ENCODE results near the gene GPR42.
"Not testable (repeated sequence)": the region's sequence is repeated elsewhere in the genome, so short reads cannot be mapped to it uniquely, and the experiment has no call there.

GPR42 gene

DNA sequence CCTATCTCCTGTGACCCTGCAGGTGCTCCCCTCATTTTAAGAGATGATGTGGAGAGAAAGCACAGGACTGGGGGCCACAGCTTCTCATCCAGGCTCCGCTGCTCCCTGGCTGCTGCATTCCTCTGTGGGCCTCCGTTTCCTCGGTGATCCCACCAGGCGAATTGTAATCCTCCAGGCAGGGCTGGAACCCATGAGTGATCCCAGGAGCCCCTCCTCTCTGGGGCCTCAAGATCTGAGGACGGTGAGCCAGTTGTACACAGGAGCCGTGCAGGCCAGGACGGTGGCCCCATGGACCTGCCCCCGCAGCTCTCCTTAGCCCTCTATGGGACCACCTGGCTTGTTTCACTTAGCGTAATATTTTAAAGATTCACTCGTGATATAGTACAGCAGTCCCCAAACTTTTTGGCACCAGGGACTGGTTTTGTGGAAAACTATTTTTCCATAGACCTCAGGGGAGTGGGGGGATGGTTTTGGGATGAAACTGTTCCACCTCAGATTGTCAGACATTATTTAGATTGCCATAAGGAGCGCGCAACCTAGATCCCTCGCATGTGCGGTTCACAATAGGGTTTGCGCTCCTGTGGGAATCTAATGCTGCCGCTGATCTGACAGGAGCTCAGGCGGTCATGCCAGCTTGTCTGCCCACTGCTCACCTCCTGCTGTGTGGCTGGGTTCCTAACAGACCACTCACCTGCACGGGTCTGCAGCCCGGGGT is 7.0 kb upstream of the GPR42 start:
- DNase-seq (ENCODE audit: low read depth), result no peak

GRCh38 chr19:35365303-35365702 is 5.6 kb upstream of the GPR42 start:
- DNase-seq (ENCODE audit: low read depth), result no peak

- no peak for DNase-seq (ENCODE audit: low read depth)
Observed at GRCh38 chr19:35368378-35368777, 2.5 kb upstream of the GPR42 start.

DNA sequence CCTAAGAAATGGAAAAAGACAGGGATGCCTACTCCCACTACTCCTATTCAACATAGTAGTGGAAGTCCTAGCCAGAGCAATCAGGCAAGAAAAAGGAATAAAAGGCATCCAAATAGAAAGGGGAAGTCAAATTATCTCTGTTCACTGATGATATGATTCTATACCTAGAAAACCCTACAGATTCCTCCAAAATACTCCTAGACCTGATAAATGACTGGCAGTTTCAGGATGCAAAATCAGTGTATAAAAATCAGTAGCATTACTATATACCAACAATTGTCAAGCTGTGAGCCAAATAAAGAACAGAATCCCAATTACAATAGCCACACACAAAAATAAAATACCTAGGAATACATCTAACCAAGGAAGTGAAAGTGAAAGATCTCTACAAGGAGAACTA is 1.3 kb upstream of the GPR42 start:
- DNase-seq (ENCODE audit: low read depth), result no peak

DNA sequence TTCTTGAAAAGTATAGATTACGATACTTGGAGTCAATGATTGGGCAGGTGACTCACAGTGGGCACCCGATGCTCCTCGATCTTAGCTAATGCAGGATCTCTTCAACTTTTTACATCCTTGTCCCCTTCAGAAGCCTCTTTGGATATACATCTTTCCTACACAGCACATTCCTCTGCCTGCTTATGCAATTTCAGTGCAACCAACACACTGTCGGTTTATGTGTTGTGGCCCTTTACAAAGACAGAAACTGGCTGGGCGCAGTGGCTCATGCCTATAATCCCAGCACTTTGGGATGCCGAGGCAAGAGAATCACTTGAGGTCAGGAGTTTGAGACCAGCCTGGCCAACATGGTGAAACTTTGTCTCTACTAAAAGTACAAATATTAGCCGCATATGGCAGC is 2.6 kb downstream of the GPR42 start:
- no peak for DNase-seq (ENCODE audit: low read depth)

GRCh38 chr19:35374031-35374430 is 3.2 kb downstream of the GPR42 start:
- DNase-seq (ENCODE audit: low read depth), result not testable (repeated sequence)

DNA sequence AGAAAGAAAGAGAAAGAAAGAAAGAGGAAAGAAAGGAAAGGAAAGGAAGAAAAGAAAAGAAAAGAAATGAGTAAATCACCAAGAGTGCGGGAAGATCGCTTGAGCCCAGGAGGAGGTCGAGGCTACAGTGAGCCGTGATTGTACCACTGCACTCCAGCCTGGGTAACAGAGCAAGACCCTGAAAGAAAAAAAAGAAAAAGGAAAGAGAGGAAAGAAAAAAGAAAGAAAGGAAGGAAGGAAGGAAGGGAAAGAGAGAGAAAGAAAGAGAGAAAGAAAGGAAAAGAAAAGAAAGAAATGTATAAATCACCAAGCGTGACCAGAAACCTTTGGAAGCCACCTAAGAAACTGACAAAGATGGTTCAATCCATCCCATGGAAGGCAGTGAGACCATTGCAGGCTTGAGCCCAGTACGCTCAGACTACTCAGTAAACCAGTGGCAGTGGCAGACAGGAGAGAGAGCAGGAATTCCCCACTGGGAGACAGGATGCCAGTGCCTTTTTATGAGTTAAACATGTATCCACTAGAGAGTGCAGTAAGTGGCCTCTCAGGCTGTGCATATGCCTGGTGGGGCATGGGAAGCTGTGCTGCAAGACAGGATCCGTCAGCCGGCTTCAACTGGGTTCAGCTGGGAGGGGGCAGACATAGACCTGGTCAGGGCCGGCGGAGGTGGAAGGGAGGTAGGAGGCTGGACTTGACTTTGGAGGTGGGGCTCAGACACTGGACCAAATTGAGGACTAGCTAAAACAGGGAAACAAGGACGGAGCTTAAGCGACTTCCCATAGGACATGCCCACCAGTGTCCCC is 4.8 kb downstream of the GPR42 start:
- no peak for DNase-seq (ENCODE audit: low read depth)

DNA sequence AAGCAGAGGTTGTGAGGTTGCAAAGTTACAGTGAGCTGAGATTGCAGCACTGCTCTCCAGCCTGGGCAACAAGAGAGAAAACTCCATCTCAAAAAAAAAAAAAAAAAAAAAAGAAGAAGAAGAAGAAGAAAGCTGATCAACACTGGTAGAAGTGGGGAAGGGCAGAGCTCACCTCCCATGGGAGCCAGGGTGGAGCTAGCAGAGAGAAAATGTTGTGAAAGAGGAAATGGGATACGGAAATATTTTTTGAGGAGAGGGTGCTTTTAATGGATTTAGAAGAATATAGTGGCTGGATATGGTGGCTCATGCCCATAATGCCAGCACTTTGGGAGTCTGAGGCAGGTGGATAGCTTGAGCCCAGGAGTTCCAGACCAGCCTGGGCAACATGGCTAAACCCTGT is 6.8 kb downstream of the GPR42 start:
- no peak for DNase-seq (ENCODE audit: low read depth)

- DNase-seq (ENCODE audit: low read depth), result no peak
Observed at GRCh38 chr19:35378356-35378755, 7.5 kb downstream of the GPR42 start.

- not testable (repeated sequence) for DNase-seq (ENCODE audit: low read depth)
Observed at GRCh38 chr19:35379545-35379944, 8.7 kb downstream of the GPR42 start.

DNA sequence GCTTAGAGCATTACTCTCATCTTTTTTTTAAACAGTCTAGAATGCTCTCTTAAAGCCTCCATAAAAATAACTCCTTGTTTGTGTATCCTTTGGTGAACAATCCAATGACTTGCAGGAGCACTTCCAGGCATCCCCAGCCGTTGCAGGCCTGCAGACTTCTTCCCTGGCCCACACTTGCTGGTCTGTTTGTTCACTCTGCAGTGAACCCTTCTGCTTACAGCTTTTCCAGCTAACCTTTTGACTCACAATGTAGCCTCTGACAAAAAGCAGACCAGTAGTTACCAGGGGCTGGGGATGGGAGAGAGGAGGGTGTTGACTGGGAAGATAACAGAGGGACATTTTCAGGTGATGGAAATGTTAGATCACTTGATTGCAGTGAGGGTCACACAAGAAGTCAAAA is 9.1 kb downstream of the GPR42 start:
- no peak for DNase-seq (ENCODE audit: low read depth)

GRCh38 chr19:35380450-35381124 is 9.7 kb downstream of the GPR42 start:
- DNase-seq (ENCODE audit: low read depth), result no peak

GRCh38 chr19:35381318-35381717 is 10.4 kb downstream of the GPR42 start:
- DNase-seq (ENCODE audit: low read depth), result no peak

DNA sequence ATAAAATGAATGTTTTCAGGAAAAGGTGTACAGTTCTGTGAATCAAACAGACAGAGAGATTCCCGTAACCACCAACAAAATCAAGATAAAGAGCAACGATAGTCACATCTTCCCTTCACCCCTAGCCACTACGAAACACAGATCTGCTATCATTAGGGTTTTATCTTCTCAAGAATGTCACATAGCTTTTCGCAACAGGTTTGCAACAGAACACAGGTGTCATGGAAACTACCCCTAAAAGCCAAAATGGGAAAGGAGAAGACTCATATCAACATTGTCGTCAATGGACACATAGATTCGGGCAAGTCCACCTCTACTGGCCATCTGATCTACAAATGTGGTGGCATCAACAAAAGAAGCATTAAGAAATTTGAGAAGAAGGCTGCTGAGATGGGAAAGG is 11.1 kb downstream of the GPR42 start:
- no peak for DNase-seq (ENCODE audit: low read depth)

- no peak for DNase-seq (ENCODE audit: low read depth)
Observed at GRCh38 chr19:35383536-35383935, 12.7 kb downstream of the GPR42 start.

GRCh38 chr19:35388277-35389054 is 17.6 kb downstream of the GPR42 start:
- no peak for DNase-seq (ENCODE audit: low read depth)

GRCh38 chr19:35389192-35389861 is 18.5 kb downstream of the GPR42 start:
- no peak for DNase-seq (ENCODE audit: low read depth)

DNA sequence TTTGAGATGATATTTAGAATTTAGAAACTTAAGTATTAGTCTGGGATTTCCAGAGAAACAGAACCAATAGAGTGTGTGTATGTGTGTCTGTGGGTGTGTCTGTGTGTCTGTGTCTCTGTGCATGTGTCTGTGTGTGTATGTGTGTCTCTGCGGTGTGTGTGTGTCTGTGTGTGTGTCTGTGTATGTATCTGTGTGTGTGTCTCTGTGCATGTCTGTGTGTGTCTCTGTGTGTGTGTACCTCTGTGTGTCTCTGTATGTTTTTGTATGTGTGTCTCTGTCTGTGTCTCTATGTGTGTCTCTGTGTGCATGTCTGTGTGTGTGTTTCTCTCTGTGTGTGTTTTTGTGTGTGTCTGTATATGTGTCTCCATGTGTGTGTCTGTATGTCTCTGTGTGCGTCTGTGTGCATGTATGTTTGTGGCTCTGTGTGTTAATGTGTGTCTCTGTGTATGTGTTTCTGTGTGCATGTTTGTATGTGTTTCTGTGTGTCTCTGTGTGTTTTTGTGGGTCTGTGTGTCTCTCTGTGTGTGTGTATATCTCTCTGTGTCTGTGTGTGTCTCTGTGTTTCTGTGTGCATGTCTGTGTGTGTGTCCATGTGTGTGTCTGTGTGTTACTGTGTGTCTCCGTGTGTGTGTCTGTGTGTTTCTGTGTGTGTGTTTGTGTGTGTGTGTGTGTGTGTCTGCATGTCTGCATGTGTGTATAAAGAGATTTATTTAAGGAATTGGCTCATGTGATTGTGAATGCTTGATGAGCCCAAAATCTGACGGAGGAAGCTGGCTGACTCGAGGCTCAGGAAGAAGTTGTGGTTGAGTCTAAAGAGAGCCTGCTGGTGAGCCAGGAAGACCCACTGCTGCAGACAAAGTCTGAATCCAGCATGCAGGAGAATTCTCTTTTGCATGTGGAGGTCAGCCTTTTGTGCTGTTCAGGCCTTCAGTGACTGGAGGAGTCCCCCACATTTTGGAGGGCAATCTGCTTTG is 22.2 kb downstream of the GPR42 start:
- DNase-seq (ENCODE audit: low read depth), result no peak

GRCh38 chr19:35395382-35396199 is 24.7 kb downstream of the GPR42 start:
- DNase-seq (ENCODE audit: low read depth), result no peak
